ENCODE results near the gene SAMD3.
"Not testable (repeated sequence)": the region's sequence is repeated elsewhere in the genome, so short reads cannot be mapped to it uniquely, and the experiment has no call there.

Gene SAMD3

GRCh38 chr6:130222775-130223174 lies at the start of gene SAMD3:
SAMD3 (minus strand) TSS chr6:130222951; CDS start chr6:130215273, 7,678 bp downstream.
- peaks cover under 1% of the 10 kb centered on the region for H3K4me1 ChIP-seq (ENCODE audit: insufficient read depth, low read length, poor library complexity, severe bottlenecking)
- no peaks in the 10 kb centered on the region for H3K9me2 ChIP-seq (replicated peaks; ENCODE audit: low read depth, low read length)
- no peak for TF ChIP-seq EZH2phosphoT487 (IDR thresholded peaks at IDR 0.05; ENCODE audit: borderline replicate concordance)
- TF ChIP-seq CTCF (conservative IDR thresholded peaks at IDR 0.05; ENCODE audit: low read length), result no peak
- H3K79me2 ChIP-seq (ENCODE audit: insufficient read depth, low read length), result no peaks in the 10 kb centered on the region
- H4K20me1 ChIP-seq (ENCODE audit: insufficient read depth, low read length, poor library complexity, severe bottlenecking), result no peaks in the 10 kb centered on the region
- H3K9ac ChIP-seq (ENCODE audit: low read depth, low read length, poor library complexity, severe bottlenecking), result no peak within 1 kb of the TSS
- H3F3A ChIP-seq (ENCODE audit: low read depth), result no peaks in the 10 kb centered on the region
- no peak within 1 kb of the TSS for H3K4me2 ChIP-seq (ENCODE audit: low read depth, low read length, poor library complexity, severe bottlenecking)
- no peaks in the 10 kb centered on the region for H3K36me3 ChIP-seq (ENCODE audit: insufficient read depth, low read length)
- H2AFZ ChIP-seq (ENCODE audit: low read length), result no peak within 1 kb of the TSS
- no peaks in the 10 kb centered on the region for H3K9me3 ChIP-seq (ENCODE audit: insufficient read depth, low read depth, low read length)
- no peak within 1 kb of the TSS for H3K4me3 ChIP-seq (ENCODE audit: low read length, poor library complexity, severe bottlenecking)
- no peaks in the 10 kb centered on the region for H3K27me3 ChIP-seq (ENCODE audit: insufficient read depth, low read length, poor library complexity, severe bottlenecking)

GRCh38 chr6:130269969-130270635 lies 47.4 kb upstream of the SAMD3 start:
- H3K9ac ChIP-seq (ENCODE audit: low read depth, low read length, poor library complexity, severe bottlenecking), result no peak overlapping the region
- no peaks in the 10 kb centered on the region for H3K79me2 ChIP-seq (ENCODE audit: insufficient read depth, low read length)
- H3K4me2 ChIP-seq (ENCODE audit: low read depth, low read length, poor library complexity, severe bottlenecking), result no peak overlapping the region

GRCh38 chr6:130265553-130265952 lies 42.8 kb upstream of the SAMD3 start:
- not testable (repeated sequence) for H2AFZ ChIP-seq (ENCODE audit: low read length)

More at GRCh38 chr6:130269969-130270635, 47.4 kb upstream of the SAMD3 start:
- Histone ChIP-seq H4K20me1 (ENCODE audit: insufficient read depth, low read length, poor library complexity, severe bottlenecking) (no peaks in the 10 kb centered on the region), H3K9me3 (ENCODE audit: insufficient read depth, low read depth, low read length) (0 out of 2 replicates have a peak, but pooled peaks cover 6% of the 10 kb centered on the region), H3K9me2 (replicated peaks; ENCODE audit: low read depth, low read length) (no peaks in the 10 kb centered on the region), H2AFZ (ENCODE audit: low read length) (no peak overlapping the region), H3F3A (ENCODE audit: low read depth) (no peaks in the 10 kb centered on the region), H3K36me3 (ENCODE audit: insufficient read depth, low read length) (no peaks in the 10 kb centered on the region), H3K4me1 (ENCODE audit: insufficient read depth, low read length, poor library complexity, severe bottlenecking) (no peaks in the 10 kb centered on the region), H3K4me3 (ENCODE audit: low read length, poor library complexity, severe bottlenecking) (no peak overlapping the region), H3K27me3 (ENCODE audit: insufficient read depth, low read length, poor library complexity, severe bottlenecking) (no peaks in the 10 kb centered on the region)
- no peak for TF ChIP-seq CTCF (conservative IDR thresholded peaks at IDR 0.05; ENCODE audit: low read length)
- TF ChIP-seq EZH2phosphoT487 (IDR thresholded peaks at IDR 0.05; ENCODE audit: borderline replicate concordance), result no peak

GRCh38 chr6:130262008-130262407 lies 39.3 kb upstream of the SAMD3 start:
- TF ChIP-seq CTCF (conservative IDR thresholded peaks at IDR 0.05; ENCODE audit: low read length) (no peak), EZH2phosphoT487 (IDR thresholded peaks at IDR 0.05; ENCODE audit: borderline replicate concordance) (no peak)
- Histone ChIP-seq H3K36me3 (ENCODE audit: insufficient read depth, low read length) (no peaks in the 10 kb centered on the region), H3K27me3 (ENCODE audit: insufficient read depth, low read length, poor library complexity, severe bottlenecking) (no peaks in the 10 kb centered on the region), H3K79me2 (ENCODE audit: insufficient read depth, low read length) (no peaks in the 10 kb centered on the region), H3K4me3 (ENCODE audit: low read length, poor library complexity, severe bottlenecking) (no peak overlapping the region), H3K4me1 (ENCODE audit: insufficient read depth, low read length, poor library complexity, severe bottlenecking) (no peaks in the 10 kb centered on the region), H3K9me3 (ENCODE audit: insufficient read depth, low read depth, low read length) (no peaks in the 10 kb centered on the region), H4K20me1 (ENCODE audit: insufficient read depth, low read length, poor library complexity, severe bottlenecking) (no peaks in the 10 kb centered on the region), H2AFZ (ENCODE audit: low read length) (no peak overlapping the region), H3K9me2 (replicated peaks; ENCODE audit: low read depth, low read length) (no peaks in the 10 kb centered on the region), H3K4me2 (ENCODE audit: low read depth, low read length, poor library complexity, severe bottlenecking) (no peak overlapping the region), H3K9ac (ENCODE audit: low read depth, low read length, poor library complexity, severe bottlenecking) (no peak overlapping the region), H3F3A (ENCODE audit: low read depth) (no peaks in the 10 kb centered on the region)

More at GRCh38 chr6:130265553-130265952, 42.8 kb upstream of the SAMD3 start:
- not testable (repeated sequence) for H3K36me3 ChIP-seq (ENCODE audit: insufficient read depth, low read length); H3K9me2 ChIP-seq (replicated peaks; ENCODE audit: low read depth, low read length); H4K20me1 ChIP-seq (ENCODE audit: insufficient read depth, low read length, poor library complexity, severe bottlenecking); H3K9ac ChIP-seq (ENCODE audit: low read depth, low read length, poor library complexity, severe bottlenecking); H3K79me2 ChIP-seq (ENCODE audit: insufficient read depth, low read length); H3K9me3 ChIP-seq (ENCODE audit: insufficient read depth, low read depth, low read length); H3K27me3 ChIP-seq (ENCODE audit: insufficient read depth, low read length, poor library complexity, severe bottlenecking); H3K4me2 ChIP-seq (ENCODE audit: low read depth, low read length, poor library complexity, severe bottlenecking); H3K4me3 ChIP-seq (ENCODE audit: low read length, poor library complexity, severe bottlenecking); H3F3A ChIP-seq (ENCODE audit: low read depth); H3K4me1 ChIP-seq (ENCODE audit: insufficient read depth, low read length, poor library complexity, severe bottlenecking)

GRCh38 chr6:130261558-130261957 lies 38.8 kb upstream of the SAMD3 start:
- H3F3A ChIP-seq (ENCODE audit: low read depth); H2AFZ ChIP-seq (ENCODE audit: low read length); H3K4me1 ChIP-seq (ENCODE audit: insufficient read depth, low read length, poor library complexity, severe bottlenecking); H4K20me1 ChIP-seq (ENCODE audit: insufficient read depth, low read length, poor library complexity, severe bottlenecking); H3K9ac ChIP-seq (ENCODE audit: low read depth, low read length, poor library complexity, severe bottlenecking); H3K79me2 ChIP-seq (ENCODE audit: insufficient read depth, low read length); H3K4me2 ChIP-seq (ENCODE audit: low read depth, low read length, poor library complexity, severe bottlenecking); H3K36me3 ChIP-seq (ENCODE audit: insufficient read depth, low read length); H3K4me3 ChIP-seq (ENCODE audit: low read length, poor library complexity, severe bottlenecking); H3K27me3 ChIP-seq (ENCODE audit: insufficient read depth, low read length, poor library complexity, severe bottlenecking); H3K9me3 ChIP-seq (ENCODE audit: insufficient read depth, low read depth, low read length); H3K9me2 ChIP-seq (replicated peaks; ENCODE audit: low read depth, low read length): not testable (repeated sequence)
